HG03095 (cell line): ENCODE results near the gene CDC27.
"Not testable (repeated sequence)": the region's sequence is repeated elsewhere in the genome, so short reads cannot be mapped to it uniquely, and the experiment has no call there.

Experiments used
- ATAC-seq: cut with Tn5 transposase; IDR thresholded peaks from one replicate; pipeline ENCODE4 v1.9.1; 2021; ENCODE audit warnings: moderate library complexity; ENCODE audit not compliant: unreplicated experiment

The CDC27 gene

GRCh38 chr17:47197821-47198220 is 8.7 kb upstream of the CDC27 start:
- ATAC-seq, result no peak

- ATAC-seq, result no peak
Measured at GRCh38 chr17:47193931-47194511, 4.9 kb upstream of the CDC27 start.

GRCh38 chr17:47192554-47192953 is 3.5 kb upstream of the CDC27 start:
- ATAC-seq, result no peak

- no peak for ATAC-seq
Measured at GRCh38 chr17:47190770-47191169, 1.7 kb upstream of the CDC27 start.

GRCh38 chr17:47190243-47190642 is 1.1 kb upstream of the CDC27 start:
- ATAC-seq, result no peak

GRCh38 chr17:47189732-47190237 is 690 bp upstream of the CDC27 start:
- ATAC-seq, result no peak

GRCh38 chr17:47188271-47188875 is 722 bp downstream of the CDC27 start:
- no peak for ATAC-seq

- no peak for ATAC-seq
Measured at GRCh38 chr17:47184681-47185080, 4.4 kb downstream of the CDC27 start.

- ATAC-seq, result not testable (repeated sequence)
Measured at GRCh38 chr17:47180988-47181387, 8.1 kb downstream of the CDC27 start.

- no peak for ATAC-seq
Measured at GRCh38 chr17:47180337-47180736, 8.8 kb downstream of the CDC27 start.

- no peak for ATAC-seq
Measured at GRCh38 chr17:47179141-47179540, 10.0 kb downstream of the CDC27 start.

- no peak for ATAC-seq
Measured at GRCh38 chr17:47177261-47177660, 11.8 kb downstream of the CDC27 start.

GRCh38 chr17:47176389-47176826 is 12.7 kb downstream of the CDC27 start:
- ATAC-seq, result no peak

GRCh38 chr17:47174823-47175222 is 14.3 kb downstream of the CDC27 start:
- ATAC-seq, result not testable (repeated sequence)

- no peak for ATAC-seq
Measured at GRCh38 chr17:47172696-47173565, 16.2 kb downstream of the CDC27 start.

GRCh38 chr17:47170710-47171109 is 18.4 kb downstream of the CDC27 start:
- ATAC-seq, result no peak

- ATAC-seq, result not testable (repeated sequence)
Measured at GRCh38 chr17:47168896-47169295, 20.2 kb downstream of the CDC27 start.

GRCh38 chr17:47166854-47167253 is 22.2 kb downstream of the CDC27 start:
- ATAC-seq, result not testable (repeated sequence)

- ATAC-seq, result no peak
Measured at GRCh38 chr17:47165137-47165536, 24.0 kb downstream of the CDC27 start.

GRCh38 chr17:47164263-47164662 is 24.8 kb downstream of the CDC27 start:
- ATAC-seq, result no peak

GRCh38 chr17:47162013-47162622 is 27.0 kb downstream of the CDC27 start:
- ATAC-seq, result no peak
